Psoas muscle (tissue), 8 donors: ENCODE data around the gene FBXL19. TPM values are rescaled to one million over a fixed set of nuclear protein-coding genes. Genes with fewer than 3 reads are reported as not detected.

Experiments
- ATAC-seq, 4 donors: fragments of 200-7000 bp; cut with Tn5 transposase; one replicate each; pipeline ENCODE4 v1.9.1; 2020; ENCODE audit warnings: moderate library complexity in 3 of 4, mild to moderate bottlenecking in 2 of 4
- DNase-seq, 2 donors: peaks; one replicate each; pipeline ENCODE4 v3.0.0-alpha.2; 2020
- H3K27ac ChIP-seq: fragments of 200-600 bp; one replicate; pipeline ENCODE4 v1.8.0; 2022
- H3K27me3 ChIP-seq, 3 donors: fragments of 200-600 bp in 1 of 3; one replicate each; pipeline versions ENCODE4 v1.6.1 to v1.8.0; 2013 to 2022; ENCODE audit warnings: low read length in 2 of 3, mild to moderate bottlenecking in 2 of 3, moderate library complexity in 1 of 3; ENCODE audit not compliant: insufficient read depth in 3 of 3
- H3K36me3 ChIP-seq, 2 donors: fragments of 200-600 bp in 1 of 2; one replicate each; pipeline versions ENCODE4 v1.6.1 to v1.8.0; 2013 to 2022; ENCODE audit warnings: low read depth in 1 of 2, mild to moderate bottlenecking in 1 of 2, moderate library complexity in 1 of 2; ENCODE audit not compliant: insufficient read depth in 1 of 2
- H3K4me1 ChIP-seq: fragments of 200-600 bp; one replicate; pipeline ENCODE4 v1.8.0; 2022
- H3K4me3 ChIP-seq: fragments of 200-600 bp; one replicate; pipeline ENCODE4 v1.8.0; 2022; ENCODE audit warnings: mild to moderate bottlenecking
- H3K9me3 ChIP-seq: fragments of 200-600 bp; one replicate; pipeline ENCODE4 v1.8.0; 2022
- WGBS, 3 donors: extraction: QIAGEN DNeasy Blood & Tissue Kit; methylation state at CpG; one replicate each; pipeline versions ENCODE4 v1.1.6 to v1.1.7; 2013; 5-methylcytosine and 5-hydroxymethylcytosine counted together
- intact Hi-C, 2 donors: fragments of 100-400 bp; cut with DNase I; formaldehyde crosslinking; loops; one replicate each; pipeline versions ENCODE4 v1.11.0 to v1.14.2; 2022
- long read RNA-seq, 2 donors: library from polyadenylated mRNA; unstranded; transcript quantifications; one replicate each; pipeline ENCODE4 v2.0.0, GENCODE V29; 2021
- polyA plus RNA-seq, 3 donors: library from polyadenylated mRNA; stranded (reverse); fragments of 200-250 nt; gene quantifications; one replicate each; pipeline ENCODE4 v1.2.3, GENCODE V29; 2013
- total RNA-seq, 4 donors: library from RNA; stranded (reverse); fragmentation: NEBNext Ultra II Directional in 2 of 4; extraction: Animal tissue kit (Norgen Biotek cat#: 25700) in 2 of 4; gene quantifications; one replicate each; pipeline versions ENCODE4 v1.2.1 to v1.2.4, GENCODE V29; 2021 to 2023
- TF ChIP-seq, protein P1 (sequence below): fragments of 200-600 bp; IDR thresholded peaks from one replicate; pipeline ENCODE4 v1.8.0; 2022; ENCODE audit warnings: antibody characterized with exemption
- donor health status: healthy with polysubstance abuse.
- donor health status: DM: no; HTN: no; CAD: no; lungs with moderate emphysema.
- donor health status: Bipolar disorder and iron deficiency.
- donor health status: healthy.
- donor health status: DM: yes; HTN: yes; CAD: no.
- donor health status: DM: no; HTN: no; CAD: no.
- donor health status: DM: no; HTN: no; CAD: no.
- donor health status: DM: yes; HTN: yes; CAD: no.

The FBXL19 gene, protein sequence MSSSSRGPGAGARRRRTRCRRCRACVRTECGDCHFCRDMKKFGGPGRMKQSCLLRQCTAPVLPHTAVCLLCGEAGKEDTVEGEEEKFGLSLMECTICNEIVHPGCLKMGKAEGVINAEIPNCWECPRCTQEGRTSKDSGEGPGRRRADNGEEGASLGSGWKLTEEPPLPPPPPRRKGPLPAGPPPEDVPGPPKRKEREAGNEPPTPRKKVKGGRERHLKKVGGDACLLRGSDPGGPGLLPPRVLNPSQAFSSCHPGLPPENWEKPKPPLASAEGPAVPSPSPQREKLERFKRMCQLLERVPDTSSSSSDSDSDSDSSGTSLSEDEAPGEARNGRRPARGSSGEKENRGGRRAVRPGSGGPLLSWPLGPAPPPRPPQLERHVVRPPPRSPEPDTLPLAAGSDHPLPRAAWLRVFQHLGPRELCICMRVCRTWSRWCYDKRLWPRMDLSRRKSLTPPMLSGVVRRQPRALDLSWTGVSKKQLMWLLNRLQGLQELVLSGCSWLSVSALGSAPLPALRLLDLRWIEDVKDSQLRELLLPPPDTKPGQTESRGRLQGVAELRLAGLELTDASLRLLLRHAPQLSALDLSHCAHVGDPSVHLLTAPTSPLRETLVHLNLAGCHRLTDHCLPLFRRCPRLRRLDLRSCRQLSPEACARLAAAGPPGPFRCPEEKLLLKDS
- 1 to 10 TPM; 3.4 to 4.2 (median 4.1) TPM for total RNA-seq
- 1 to 10 TPM; 2.8 to 5.4 (median 2.8) TPM for polyA plus RNA-seq
- long read RNA-seq, donor 1: 0 reads
- long read RNA-seq, donor 2: 0 reads

GRCh38 chr16:30923554-30924075 is at the start of gene FBXL19:
FBXL19 (plus strand) TSS chr16:30923572; CDS start chr16:30925755, 2,183 bp downstream.
- Histone ChIP-seq H3K9me3 (no peaks in the 10 kb centered on the region), H3K36me3 (no peaks in the 10 kb centered on the region), H3K27ac (peak within 1 kb of the TSS; percentile 86), H3K4me3 (peak within 1 kb of the TSS; percentile 81), H3K4me1 (peaks cover 7% of the 10 kb centered on the region), H3K27me3 (no peaks in the 10 kb centered on the region)
- TF ChIP-seq, protein P1, sequence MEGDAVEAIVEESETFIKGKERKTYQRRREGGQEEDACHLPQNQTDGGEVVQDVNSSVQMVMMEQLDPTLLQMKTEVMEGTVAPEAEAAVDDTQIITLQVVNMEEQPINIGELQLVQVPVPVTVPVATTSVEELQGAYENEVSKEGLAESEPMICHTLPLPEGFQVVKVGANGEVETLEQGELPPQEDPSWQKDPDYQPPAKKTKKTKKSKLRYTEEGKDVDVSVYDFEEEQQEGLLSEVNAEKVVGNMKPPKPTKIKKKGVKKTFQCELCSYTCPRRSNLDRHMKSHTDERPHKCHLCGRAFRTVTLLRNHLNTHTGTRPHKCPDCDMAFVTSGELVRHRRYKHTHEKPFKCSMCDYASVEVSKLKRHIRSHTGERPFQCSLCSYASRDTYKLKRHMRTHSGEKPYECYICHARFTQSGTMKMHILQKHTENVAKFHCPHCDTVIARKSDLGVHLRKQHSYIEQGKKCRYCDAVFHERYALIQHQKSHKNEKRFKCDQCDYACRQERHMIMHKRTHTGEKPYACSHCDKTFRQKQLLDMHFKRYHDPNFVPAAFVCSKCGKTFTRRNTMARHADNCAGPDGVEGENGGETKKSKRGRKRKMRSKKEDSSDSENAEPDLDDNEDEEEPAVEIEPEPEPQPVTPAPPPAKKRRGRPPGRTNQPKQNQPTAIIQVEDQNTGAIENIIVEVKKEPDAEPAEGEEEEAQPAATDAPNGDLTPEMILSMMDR: no peak
- intact Hi-C loops: no loop called here
- DNase-seq: peak; percentile 53 to 77
- ATAC-seq: no peak
- WGBS, 3 donors: 0 to 1% (median 1%) methylated on average over 2 to 31 of the region's 31 CpGs

GRCh38 chr16:30874244-30874820 is 49.0 kb upstream of the FBXL19 start:
- H3K4me1 ChIP-seq: peaks cover 14% of the 10 kb centered on the region
- H3K4me3 ChIP-seq: peak overlapping the region; percentile 94
- no peak for DNase-seq
- peak in 1 of 4 donors; percentile 4 for ATAC-seq
- WGBS, 3 donors: 20 to 22% (median 20%) methylated on average over 22 to 23 of the region's 23 CpGs
- peaks cover 5 to 12% of the 10 kb centered on the region in 2 donors for H3K36me3 ChIP-seq
- TF ChIP-seq, protein P1: no peak
- no peaks in the 10 kb centered on the region for H3K27me3 ChIP-seq
- no peaks in the 10 kb centered on the region for H3K9me3 ChIP-seq
- H3K27ac ChIP-seq: peak overlapping the region; percentile 90
- intact Hi-C loops: loop anchor here in 1 of 2 donors (2.0 kb wide), 1 partner anchor 20 kb away; the partner anchor contains the start of gene BCL7C

GRCh38 chr16:30874821-30875717 is 48.3 kb upstream of the FBXL19 start:
- 0 to 1% (median 0%) methylated on average over 63 to 85 of the region's 85 CpGs for WGBS, 3 donors
- peak overlapping the region; percentile 94 for H3K4me3 ChIP-seq
- intact Hi-C loops: loop anchor here (2.0 to 5.0 kb wide), 2 partner anchors 20 to 33 kb away; partner anchors contain the start of gene BCL7C (in 1 of the 2)
- H3K4me1 ChIP-seq: peaks cover 14% of the 10 kb centered on the region
- peak; percentile 93 to 96 for DNase-seq
- H3K27me3 ChIP-seq: no peaks in the 10 kb centered on the region
- TF ChIP-seq, protein P1: no peak
- H3K27ac ChIP-seq: peak overlapping the region; percentile 90
- peak; percentile 98 to 99 (median 98) for ATAC-seq
- H3K9me3 ChIP-seq: no peaks in the 10 kb centered on the region
- H3K36me3 ChIP-seq: peaks cover 7 to 15% of the 10 kb centered on the region in 2 donors
